Measurements from ENCODE around the gene SNX18.
"Not testable (repeated sequence)": the region's sequence is repeated elsewhere in the genome, so short reads cannot be mapped to it uniquely, and the experiment has no call there.

The SNX18 gene, protein sequence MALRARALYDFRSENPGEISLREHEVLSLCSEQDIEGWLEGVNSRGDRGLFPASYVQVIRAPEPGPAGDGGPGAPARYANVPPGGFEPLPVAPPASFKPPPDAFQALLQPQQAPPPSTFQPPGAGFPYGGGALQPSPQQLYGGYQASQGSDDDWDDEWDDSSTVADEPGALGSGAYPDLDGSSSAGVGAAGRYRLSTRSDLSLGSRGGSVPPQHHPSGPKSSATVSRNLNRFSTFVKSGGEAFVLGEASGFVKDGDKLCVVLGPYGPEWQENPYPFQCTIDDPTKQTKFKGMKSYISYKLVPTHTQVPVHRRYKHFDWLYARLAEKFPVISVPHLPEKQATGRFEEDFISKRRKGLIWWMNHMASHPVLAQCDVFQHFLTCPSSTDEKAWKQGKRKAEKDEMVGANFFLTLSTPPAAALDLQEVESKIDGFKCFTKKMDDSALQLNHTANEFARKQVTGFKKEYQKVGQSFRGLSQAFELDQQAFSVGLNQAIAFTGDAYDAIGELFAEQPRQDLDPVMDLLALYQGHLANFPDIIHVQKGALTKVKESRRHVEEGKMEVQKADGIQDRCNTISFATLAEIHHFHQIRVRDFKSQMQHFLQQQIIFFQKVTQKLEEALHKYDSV
- total RNA-seq: 23.3 to 45.3 (median 31.5) reads per million in 4 donors

DNA sequence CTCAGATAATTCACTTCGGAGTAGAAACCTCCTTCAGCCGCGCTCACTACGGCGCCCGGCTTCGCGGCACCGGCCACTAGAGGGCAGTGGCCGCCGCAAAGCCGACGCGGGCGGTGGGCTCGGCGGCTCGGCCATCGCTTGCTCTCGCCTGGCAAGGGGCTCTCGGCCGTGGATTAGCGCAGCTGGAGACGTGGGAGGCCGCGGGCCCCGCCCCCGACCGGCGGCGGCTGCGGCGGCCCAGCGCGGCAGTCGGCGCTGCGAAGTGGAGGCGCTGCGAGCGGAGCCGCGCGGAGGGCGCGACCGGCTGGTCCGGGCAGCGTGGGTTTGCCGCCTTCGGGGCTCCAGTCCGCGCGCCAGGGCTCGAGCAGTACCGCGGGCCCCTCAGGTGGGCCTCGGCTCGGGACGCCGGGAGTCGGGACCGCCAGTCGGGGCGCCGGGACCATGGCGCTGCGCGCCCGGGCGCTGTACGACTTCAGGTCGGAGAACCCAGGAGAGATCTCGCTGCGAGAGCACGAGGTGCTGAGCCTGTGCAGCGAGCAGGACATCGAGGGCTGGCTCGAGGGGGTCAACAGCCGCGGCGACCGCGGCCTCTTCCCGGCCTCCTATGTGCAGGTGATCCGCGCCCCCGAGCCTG lies at the start of gene SNX18:
Gene SNX18 (plus strand): TSS at position 248 of the 634 bp plus-strand sequence. CDS start 194 bp downstream, at position 442.
- peak; percentile 85 to 93 (median 88) for DNase-seq

DNA sequence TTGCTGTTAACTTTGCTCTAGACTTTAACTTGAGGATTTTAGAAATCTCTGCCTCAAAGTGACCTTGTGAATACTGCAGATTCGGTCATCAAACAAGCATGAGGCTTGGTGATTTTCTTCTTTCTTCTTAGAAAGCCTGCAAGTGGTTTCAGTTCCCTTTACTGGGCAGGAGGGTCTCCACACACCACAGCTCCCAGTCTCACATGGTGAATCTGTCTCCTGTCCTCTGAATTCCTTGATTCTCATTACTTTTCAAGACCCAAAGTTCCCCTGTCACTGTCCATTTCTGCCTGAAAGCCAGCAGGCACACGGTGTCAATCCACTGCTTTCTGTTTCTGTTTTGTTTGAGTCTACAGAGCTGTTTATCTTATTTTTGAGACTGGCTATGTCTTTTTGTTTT lies 47.9 kb upstream of the SNX18 start:
- no peak for DNase-seq

DNA sequence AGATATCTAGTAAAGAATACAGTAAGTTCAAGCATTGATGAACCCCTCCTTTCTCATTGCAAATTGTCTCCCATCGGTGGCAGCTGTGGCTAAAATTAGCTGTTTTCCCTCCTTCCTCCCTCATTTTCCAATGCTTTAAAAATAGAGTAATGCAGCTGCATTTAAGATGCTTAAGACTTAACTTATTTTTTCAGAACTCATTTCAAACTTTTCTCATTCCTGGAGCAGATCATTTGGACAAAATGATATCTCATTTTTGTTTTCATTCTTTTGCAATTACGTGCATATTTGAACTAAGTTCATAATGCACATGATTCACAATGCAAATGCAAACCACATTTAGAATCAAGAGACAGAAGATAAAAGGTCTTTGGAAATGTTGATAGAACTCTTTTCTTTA lies 47.4 kb upstream of the SNX18 start:
- no peak for DNase-seq

DNA sequence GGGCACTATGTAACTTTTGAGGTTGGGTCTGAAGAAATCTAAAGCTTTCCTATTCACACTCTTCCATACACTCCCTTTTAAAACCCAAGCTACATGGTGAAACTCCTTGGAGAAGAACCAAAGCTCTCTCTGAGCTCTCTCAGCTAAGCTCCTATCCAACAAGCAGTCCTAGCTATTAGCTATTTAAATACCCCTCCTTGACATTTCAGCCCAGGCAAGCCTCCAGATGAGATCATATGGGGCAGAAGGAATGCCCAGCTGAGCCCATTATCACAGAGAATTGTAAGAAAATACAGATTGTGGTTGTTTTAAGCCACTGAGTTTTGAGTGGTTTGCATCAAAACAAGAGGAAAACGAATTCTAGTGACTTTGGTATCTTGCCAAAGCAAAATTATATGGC lies 46.9 kb upstream of the SNX18 start:
- DNase-seq: no peak

DNA sequence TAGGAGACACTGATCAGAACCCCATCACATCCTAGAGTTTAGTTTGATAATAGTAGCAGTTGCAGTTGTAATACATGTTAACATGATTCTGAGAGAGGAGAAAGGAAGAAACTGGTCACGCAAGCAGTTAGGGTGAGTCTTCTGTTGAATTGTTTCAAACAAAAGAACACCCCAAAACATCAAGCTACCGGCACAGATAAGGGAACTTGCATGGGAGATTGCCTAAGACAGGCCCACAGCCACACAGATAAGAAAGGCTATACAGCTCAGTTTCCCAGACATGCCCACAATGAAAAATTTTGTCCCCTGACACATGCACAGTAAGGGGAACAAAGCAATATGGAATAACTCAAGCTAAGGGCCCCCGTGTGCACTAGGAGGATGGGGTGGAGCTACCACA lies 46.2 kb upstream of the SNX18 start:
- DNase-seq: no peak

DNA sequence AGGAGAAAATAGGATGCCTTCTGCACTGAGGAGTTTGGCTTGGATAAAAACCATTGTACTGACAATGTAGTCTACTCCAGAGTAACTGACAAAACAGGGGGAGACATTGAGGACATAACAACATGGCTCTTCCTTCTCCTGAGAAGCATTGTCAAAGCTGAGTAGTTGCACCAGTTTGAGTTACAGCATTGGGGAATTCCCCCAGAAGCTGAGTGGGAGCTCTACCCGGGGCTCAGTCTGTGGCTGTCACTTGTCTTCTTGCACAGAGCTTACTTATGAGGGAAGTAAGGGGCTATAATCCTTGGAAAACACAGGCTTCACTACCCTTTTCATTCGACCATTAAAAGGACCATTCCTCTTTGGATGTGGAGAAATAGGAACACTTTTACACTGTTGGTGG lies 40.9 kb upstream of the SNX18 start:
- DNase-seq: no peak

DNA sequence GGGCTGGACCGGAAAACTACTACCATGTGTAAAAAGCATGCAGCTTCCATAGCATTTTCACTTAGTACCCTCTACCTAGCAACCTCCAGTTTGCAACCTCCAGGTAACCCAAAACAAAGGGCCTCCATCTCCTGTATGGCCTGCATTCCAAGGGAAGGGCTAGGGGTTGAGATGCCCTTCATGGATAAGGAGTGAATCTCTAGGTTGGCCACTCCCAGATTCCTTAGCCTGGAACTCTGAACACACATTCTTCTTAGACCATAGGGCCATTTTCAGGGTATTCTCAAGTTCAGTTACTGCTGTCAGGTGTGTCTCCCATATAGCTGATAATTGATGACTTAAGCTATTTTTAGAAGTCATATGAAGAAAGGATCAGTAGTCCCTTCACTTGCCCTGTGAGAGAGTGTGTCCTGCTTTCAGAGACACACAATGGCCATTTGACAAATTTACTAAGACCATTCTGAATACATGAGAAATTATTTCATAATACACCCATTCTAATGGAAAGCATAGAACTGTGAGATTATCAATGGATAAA lies 39.5 kb upstream of the SNX18 start:
- DNase-seq: no peak

DNA sequence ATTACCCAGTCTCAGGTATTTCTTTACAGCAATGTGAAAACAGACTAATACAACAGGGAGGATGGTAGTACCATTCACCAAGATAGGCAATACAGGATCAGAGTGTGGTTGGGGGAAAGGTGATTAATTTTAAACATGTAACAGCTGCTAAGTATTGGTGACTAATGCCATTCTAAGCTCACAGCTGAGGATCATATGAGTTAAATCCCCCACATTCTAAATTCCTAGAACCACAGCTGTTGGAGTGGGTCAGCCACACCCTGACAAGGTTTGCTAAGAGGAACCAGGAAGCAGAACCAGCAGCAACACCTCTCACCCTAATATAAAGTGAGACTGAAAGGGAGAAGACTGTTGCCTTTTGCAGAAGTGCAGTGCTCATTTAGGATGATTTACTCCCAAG lies 37.3 kb upstream of the SNX18 start:
- no peak for DNase-seq

DNA sequence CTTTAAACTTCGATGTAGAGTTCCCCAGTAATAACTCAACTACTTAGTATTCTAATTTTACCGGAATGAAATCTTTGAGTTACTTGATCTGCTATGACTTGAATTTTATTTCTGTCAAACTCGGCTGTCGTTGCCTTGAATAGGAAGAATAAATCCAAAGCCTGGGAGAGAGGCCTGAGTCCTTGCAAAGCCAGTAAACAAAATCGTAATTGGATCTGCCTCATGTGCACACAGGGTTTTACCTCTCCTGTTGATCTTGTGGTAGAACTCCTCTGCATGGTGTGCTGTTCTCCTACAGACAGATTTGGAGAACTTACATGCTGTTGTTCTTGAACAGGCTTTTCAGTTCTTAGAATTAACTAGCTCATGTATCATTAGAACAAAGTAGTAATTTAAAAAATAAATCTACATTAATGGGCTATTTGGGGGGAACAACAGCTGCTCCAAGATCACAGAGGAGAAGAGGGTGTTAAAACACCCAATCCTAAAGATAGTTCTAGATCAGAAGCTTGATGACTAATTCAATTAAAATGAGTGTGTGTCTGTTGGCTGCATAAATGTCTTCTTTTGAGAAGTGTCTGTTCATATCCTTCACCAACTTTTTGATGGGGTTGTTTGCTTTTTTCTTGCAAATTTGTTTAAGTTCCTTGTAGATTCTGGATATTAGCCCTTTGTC lies 33.2 kb upstream of the SNX18 start:
- no peak for DNase-seq

DNA sequence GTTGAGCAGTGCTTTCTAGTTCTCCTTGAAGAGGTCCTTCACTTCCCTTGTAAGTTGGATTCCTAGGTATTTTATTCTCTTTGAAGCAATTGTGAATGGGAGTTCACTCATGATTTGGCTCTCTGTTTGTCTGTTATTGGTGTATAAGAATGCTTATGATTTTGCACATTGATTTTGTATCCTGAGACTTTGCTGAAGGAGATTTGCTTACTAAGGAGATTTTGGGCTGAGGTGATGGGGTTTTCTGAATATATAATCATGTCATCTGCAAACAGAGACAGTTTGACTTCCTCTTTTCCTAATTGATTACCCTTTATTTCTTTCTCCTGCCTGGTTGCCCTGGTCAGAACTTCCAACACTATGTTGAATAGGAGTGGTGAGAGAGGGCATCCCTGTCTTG lies 31.9 kb upstream of the SNX18 start:
- not testable (repeated sequence) for DNase-seq

DNA sequence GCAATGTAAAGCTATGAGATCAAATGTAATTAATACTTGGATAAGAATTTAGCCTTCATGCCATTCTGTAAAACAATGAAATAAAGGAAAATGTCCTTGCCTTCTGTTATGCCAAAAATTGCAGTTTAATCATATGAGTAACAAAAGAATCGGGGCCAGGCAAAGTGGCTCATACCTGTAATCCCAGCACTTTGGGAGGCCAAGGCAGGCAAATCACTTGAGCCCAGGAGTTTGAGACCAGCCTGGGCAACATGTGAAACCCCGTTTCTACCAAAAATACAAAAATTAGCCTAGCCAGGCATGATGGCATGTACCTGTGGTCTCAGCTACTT lies 27.9 kb upstream of the SNX18 start:
- not testable (repeated sequence) for DNase-seq

DNA sequence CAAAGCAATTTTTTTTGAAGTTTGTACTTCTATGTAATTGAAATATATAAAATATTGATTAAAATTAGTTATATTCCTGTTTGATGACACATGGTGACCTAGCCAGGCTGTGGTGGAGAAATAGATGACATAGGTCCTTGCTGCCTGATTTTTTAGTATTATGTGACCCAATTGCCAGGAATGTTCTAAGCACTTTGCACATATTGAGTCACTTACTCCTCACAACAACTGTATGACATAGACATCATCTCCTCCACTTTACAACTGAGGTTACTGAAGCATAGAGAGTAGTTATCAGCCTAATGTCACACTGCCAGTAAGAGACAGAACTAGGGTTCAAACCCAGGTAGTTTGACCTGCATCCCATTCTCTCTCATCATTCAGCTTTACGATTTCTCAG lies 26.2 kb upstream of the SNX18 start:
- no peak for DNase-seq

DNA sequence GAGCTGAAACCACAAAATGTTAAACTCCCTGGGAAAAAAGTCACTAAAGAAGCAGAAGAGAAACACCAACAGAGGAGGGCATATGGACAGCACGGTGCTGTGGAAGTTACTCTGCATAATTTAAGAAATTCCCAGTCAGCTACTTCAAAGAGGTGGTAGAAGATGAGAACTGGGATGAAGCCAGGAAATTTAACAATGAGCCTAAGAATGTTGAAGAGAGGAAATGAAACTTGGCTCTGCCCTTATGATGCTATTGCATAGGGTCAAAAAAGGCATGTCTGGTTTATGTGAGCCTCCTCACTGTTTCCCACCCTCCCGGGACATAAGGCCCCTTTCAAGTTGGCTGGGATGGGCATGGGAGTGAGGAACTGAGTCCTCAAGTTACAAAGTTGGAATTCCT lies 25.4 kb upstream of the SNX18 start:
- DNase-seq: no peak

DNA sequence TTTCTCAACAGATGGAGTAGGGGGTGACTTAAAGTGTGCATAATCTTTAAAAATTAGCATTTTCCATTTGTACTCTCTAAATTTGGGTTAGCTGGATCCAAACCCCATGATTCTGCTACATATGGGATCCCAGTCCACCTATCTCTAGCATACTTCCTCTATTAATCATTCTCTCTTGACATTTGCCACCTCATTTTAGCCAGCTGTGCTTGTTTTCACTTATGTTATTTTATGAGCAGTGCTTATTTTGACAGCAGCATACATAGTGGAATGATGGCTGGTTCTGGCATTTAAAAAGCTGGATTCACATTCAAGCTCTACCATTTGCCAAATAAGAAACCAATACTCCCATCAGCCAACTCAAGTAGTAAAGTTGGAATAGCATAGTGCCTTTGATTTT lies 22.5 kb upstream of the SNX18 start:
- DNase-seq: no peak

DNA sequence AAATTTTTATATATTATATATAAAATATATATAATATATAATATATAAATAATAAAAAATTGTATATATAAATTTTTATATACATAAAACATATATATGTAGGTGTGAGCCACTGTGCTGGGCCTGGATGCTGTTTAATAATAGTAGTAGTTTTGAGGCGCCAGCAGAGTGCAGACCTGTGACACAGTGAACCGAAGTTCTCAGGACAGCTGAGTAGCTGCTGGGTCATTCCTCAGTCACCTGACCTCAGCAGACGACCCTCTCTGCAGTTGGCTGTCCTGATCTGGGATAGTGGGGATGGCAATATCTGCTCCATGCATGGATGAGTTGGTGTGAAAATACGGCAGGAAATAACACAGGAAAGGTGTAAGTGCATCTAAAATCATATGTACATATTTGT lies 3.3 kb upstream of the SNX18 start:
- no peak for DNase-seq

DNA sequence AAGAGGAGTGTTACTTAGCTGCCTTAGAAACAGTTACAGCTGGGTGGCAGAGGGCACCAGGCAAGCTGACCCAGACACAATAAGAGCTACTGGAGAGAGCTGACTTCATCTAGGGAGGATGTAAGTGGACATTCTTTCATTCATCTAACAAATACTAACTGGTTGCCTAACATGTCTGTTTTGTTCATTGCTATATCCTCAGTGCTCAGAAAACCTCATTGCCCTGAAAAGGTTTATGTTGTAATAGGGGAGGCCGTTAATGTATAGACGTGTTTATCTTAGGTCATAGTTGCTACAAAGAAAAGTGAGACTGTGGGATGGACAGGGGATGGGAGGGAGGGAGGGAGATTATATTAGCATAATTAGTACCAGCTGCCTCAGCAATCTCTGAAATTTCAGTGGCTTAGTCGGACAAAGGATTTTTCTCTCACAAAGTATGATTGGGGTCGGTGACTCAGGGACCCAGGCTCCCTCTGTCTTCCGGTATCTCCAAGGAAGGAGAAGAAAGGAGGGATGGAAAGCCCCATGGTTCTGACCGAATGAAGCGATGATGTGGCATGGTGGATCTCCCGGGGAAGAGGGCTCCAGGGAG lies 2.6 kb upstream of the SNX18 start:
- DNase-seq: no peak

DNA sequence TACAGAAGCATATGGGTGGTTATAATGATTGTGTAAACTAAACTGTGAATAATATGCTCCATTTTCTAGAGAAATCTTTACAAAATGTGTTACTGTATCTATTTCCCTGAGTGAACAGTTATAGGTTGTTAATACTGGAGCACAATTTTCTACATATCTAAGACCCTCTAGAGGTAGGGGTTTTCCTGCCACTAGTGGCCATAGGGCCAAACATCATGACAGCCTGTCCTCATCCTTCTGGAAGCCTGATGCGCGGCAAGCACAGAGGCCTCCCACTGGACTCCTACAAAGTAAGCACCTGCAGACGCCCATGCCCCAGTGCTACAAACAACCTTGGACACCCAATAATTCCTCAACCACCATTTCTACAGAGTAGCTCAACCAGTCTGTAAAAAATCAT lies 1.9 kb upstream of the SNX18 start:
- DNase-seq: no peak

DNA sequence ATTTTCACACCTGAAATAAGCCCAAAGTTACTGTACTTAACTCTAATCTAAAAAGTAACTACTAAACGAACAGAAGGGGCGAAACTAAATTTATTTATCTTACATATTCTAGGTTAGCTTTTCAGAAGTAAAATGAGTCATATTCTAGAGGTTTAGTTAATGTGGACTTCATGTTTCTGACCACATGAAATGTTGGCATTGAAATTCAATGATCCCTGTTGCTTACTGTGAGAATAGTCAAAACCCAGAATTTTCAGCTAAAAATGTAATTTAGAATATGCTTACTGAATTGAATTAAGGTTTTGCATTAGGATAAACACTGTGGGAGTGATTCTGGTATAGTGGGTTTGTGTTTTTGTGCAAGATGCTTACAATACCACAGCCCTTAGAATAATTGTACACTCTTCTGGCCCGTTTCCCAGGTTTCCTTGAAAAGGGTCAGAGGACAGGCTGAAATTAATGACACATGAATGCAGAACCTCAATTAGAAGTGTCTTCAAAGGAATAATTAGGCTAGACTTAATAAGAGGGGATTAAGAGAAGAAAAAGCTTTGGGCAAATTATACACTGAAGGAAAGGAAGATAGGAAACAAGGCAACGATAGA lies 1.4 kb upstream of the SNX18 start:
- DNase-seq: no peak

DNA sequence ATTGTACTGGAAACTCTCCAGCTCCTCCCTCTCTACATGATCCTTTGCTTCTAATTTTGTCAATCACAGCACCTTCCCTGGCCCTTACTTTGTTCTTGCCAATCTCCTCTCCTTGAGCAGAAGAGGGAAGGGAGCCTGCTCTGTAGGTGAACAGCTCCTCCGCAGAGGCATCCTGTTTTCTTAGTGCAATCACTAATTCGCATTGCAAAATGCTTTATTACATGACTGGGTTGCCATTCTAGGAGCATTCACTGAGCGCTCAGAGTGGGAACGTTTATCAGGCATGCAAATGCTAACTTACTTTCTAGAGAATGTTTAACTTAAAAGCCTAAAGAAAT lies 416 bp upstream of the SNX18 start:
- DNase-seq: no peak

DNA sequence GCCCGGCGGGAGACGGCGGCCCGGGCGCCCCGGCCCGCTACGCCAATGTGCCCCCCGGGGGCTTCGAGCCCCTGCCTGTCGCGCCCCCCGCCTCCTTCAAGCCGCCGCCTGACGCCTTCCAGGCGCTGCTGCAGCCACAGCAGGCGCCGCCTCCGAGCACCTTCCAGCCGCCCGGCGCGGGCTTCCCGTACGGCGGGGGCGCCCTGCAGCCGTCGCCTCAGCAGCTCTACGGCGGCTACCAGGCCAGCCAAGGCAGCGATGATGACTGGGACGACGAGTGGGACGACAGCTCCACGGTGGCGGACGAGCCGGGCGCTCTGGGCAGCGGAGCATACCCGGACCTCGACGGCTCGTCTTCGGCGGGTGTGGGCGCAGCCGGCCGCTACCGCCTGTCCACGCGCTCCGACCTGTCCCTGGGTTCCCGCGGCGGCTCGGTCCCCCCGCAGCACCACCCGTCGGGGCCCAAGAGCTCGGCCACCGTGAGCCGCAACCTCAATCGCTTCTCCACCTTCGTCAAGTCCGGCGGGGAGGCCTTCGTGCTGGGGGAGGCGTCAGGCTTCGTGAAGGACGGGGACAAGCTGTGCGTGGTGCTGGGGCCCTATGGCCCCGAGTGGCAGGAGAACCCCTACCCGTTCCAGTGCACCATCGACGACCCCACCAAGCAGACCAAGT lies 723 bp downstream of the SNX18 start:
- peak; percentile 23 to 68 (median 35) for DNase-seq

DNA sequence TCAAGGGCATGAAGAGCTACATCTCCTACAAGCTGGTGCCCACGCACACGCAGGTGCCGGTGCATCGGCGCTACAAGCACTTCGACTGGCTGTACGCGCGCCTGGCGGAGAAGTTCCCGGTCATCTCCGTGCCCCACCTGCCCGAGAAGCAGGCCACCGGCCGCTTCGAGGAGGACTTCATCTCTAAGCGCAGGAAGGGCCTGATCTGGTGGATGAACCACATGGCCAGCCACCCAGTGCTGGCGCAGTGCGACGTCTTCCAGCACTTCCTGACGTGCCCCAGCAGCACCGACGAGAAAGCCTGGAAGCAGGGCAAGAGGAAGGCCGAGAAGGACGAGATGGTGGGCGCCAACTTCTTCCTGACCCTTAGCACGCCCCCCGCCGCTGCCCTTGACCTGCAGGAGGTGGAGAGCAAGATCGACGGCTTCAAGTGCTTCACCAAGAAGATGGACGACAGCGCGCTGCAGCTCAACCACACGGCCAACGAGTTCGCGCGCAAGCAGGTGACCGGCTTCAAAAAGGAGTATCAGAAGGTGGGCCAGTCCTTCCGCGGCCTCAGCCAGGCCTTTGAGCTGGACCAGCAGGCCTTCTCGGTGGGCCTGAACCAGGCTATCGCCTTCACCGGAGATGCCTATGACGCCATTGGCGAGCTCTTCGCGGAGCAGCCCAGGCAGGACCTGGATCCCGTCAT lies 1.4 kb downstream of the SNX18 start:
- no peak for DNase-seq
